GM19455 (cell line): ENCODE results near the gene CYP4F12.

Experiments used
- ATAC-seq: cut with Tn5 transposase; IDR thresholded peaks from one replicate; pipeline ENCODE4 v1.9.1; 2021; ENCODE audit not compliant: unreplicated experiment

The CYP4F12 gene

GRCh38 chr19:15702534-15702930 is 29.6 kb downstream of the CYP4F12 start:
- no peak for ATAC-seq

GRCh38 chr19:15714638-15715037 is 41.8 kb downstream of the CYP4F12 start:
- ATAC-seq, result no peak

GRCh38 chr19:15715642-15716041 is 42.8 kb downstream of the CYP4F12 start:
- no peak for ATAC-seq

- ATAC-seq, result no peak
These were observed 44.9 kb downstream of the CYP4F12 start for GRCh38 chr19:15717809-15718208.

- ATAC-seq, result no peak
These were observed 48.4 kb downstream of the CYP4F12 start for GRCh38 chr19:15721268-15721667.

- no peak for ATAC-seq
These were observed 50.1 kb downstream of the CYP4F12 start for GRCh38 chr19:15722956-15723355.

- no peak for ATAC-seq
These were observed 54.8 kb downstream of the CYP4F12 start, which contains the start of gene OR10H2 for GRCh38 chr19:15727724-15728123. Gene OR10H2, plus strand, starts transcription at chr19:15728024. Its CDS starts 20 bp downstream, at chr19:15728044.

GRCh38 chr19:15730538-15730937 is 57.7 kb downstream of the CYP4F12 start:
- ATAC-seq, result no peak

- ATAC-seq, result no peak
These were observed 59.5 kb downstream of the CYP4F12 start for GRCh38 chr19:15732388-15732787.

- no peak for ATAC-seq
These were observed 61.0 kb downstream of the CYP4F12 start for GRCh38 chr19:15733895-15734294.

- no peak for ATAC-seq
These were observed 64.8 kb downstream of the CYP4F12 start, which contains the start of gene OR10H3 for GRCh38 chr19:15737722-15738121. Gene OR10H3, plus strand, starts transcription at chr19:15737985. Its CDS starts 3,408 bp downstream, at chr19:15741393.

GRCh38 chr19:15740785-15741184 is 67.9 kb downstream of the CYP4F12 start:
- ATAC-seq, result no peak
